Measurements from ENCODE around the gene FAM227A.

Gene FAM227A

DNA sequence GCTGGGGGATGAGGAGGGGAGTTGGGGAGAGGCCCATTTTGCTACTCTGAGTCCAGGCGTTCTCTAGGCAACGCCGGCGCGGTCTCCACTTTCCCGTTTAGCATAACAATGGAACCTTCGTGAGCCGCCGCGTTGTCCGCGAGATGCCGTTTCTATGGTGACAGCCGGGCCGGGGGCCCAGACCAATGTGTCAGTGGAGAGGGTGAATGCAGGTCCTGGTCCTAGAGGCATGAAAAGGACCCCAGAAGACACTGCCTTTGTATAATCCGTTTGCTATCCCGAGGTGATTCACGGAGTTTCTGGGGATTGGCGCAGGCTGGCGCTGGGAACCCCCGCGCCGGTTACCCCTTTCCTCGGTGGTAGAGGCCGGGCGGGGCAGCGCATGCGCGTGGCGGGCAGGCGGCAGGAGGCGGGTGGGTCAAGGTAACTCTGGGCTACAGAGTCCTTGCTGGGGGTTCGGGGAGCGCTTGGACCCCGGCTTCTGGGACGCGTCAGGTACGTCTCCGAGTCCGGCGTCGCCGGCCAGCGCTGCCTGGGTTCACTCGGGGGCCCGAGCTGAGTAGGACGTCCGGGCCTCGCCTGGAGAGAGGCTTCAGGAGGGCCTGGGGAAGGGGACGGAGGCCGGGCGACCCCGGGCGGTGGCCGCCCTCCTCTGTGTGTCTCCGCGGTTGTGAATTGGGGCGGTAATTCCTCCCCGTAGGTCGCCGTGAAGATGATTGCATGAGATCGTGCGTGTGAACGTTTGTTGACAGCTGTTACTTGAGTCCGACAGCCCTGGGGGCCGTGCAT lies at the start of gene FAM227A, which contains the start of gene CBY1:
Gene FAM227A (minus strand): TSS at position 137 of the 789 bp plus-strand sequence. CDS start 6,224 bp downstream, outside the sequence.
Gene CBY1 (plus strand): TSS at position 383 of the 789 bp plus-strand sequence. CDS start 11,417 bp downstream, outside the sequence.
- H3K36me3 ChIP-seq (ENCODE audit: control insufficient read depth, insufficient read depth, low read length): no peaks in the 10 kb centered on the region
- H3K4me3 ChIP-seq (ENCODE audit: low read depth, low read length): peak within 1 kb of the TSS; percentile 89
- H3K27me3 ChIP-seq (ENCODE audit: control insufficient read depth, insufficient read depth, low read length): no peaks in the 10 kb centered on the region
- peak within 1 kb of the TSS; percentile 99 for H3K9ac ChIP-seq (ENCODE audit: low read length)
- H3K27ac ChIP-seq (ENCODE audit: low read depth, low read length): peak within 1 kb of the TSS; percentile 100
- H3K4me1 ChIP-seq (ENCODE audit: control insufficient read depth, insufficient read depth, low read length): peaks cover 4% of the 10 kb centered on the region
- no peaks in the 10 kb centered on the region; the same call in 1 of the 2 replicates for H3K9me3 ChIP-seq (ENCODE audit: control insufficient read depth, insufficient read depth, low read depth, low read length)

DNA sequence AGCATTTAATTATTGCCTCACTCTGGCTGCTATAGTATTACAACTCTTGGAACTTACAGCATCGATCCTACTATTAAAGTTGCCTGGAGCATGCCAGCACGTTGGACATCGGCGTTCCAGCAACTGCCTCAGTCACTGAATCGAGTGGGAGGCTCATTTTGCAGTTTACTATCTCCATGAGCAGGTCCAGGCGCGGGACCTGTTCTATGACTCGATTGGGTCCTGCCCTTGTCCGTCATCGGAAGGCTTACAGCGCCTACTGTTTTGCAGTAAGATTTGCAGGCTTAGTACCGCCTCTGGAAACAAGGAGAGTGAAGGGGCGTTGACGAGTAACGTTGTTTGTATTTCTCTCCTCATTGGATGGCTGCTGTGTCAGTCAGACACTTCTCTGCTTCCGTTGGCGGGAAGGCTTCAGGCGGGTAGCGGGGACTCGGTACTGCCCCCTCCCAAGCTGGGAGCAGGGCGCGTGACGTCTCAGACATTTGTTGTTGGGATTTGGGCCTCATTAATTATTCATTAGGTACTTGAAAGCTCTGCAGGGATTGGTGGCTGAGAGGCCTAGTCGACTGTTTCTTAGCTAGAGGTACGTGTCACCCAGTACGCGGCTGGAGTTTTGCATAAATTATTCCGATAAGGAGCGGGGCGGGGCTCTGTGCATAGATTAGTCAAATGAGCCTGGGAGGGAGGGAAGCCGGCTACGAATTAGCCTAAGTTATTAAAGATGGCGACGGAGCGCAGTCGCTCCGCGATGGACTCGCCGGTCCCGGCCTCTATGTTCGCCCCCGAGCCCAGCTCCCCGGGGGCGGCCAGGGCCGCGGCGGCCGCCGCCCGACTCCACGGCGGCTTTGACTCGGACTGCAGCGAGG lies 49.3 kb upstream of the FAM227A start, which contains the start of gene GTPBP1:
Gene GTPBP1 (plus strand): TSS at position 710 of the 866 bp plus-strand sequence. CDS start 12 bp downstream, at position 722.
- H3K9ac ChIP-seq (ENCODE audit: low read length): peak within 1 kb of the TSS; percentile 77
- peaks cover 33% of the 10 kb centered on the region for H3K4me1 ChIP-seq (ENCODE audit: control insufficient read depth, insufficient read depth, low read length)
- H3K27me3 ChIP-seq (ENCODE audit: control insufficient read depth, insufficient read depth, low read length): no peaks in the 10 kb centered on the region

DNA sequence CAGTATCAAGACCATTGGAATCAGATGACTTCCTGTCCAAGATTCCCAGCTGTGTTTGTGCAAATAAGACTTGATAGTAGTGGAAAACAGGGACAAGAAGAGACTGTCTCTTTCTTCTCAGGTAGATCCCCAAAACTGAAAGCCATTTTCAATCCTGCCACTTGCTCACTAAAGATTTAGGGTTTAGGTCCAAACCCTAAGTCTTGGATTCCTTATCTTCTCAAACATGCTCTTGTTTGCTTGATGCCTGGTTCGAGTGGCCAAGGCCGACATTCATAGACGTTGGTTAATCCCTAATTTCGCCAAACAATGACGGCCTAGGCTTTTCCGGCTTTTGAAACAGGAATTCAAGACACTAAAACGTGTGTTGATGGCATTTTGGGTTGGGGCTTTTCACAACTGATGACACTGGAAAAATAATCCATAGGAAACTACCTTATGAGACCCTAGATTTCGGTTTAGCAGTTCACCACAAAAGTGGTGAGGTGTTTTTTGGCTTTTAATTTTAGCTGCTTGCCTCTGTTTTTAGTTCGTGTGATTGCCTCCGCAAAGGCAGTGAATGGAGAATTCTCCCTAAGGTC lies 48.6 kb upstream of the FAM227A start:
- peaks cover 34% of the 10 kb centered on the region for H3K4me1 ChIP-seq (ENCODE audit: control insufficient read depth, insufficient read depth, low read length)
- no peaks in the 10 kb centered on the region for H3K9me3 ChIP-seq (ENCODE audit: control insufficient read depth, insufficient read depth, low read depth, low read length)
- H3K9ac ChIP-seq (ENCODE audit: low read length): peak overlapping the region; percentile 62
- peak overlapping the region; percentile 57 for H3K27ac ChIP-seq (ENCODE audit: low read depth, low read length)
- H3K36me3 ChIP-seq (ENCODE audit: control insufficient read depth, insufficient read depth, low read length): peaks cover 5% of the 10 kb centered on the region
- no peaks in the 10 kb centered on the region for H3K27me3 ChIP-seq (ENCODE audit: control insufficient read depth, insufficient read depth, low read length)
- H3K4me3 ChIP-seq (ENCODE audit: low read depth, low read length): peak overlapping the region; percentile 56

More for the DNA sequence above, 49.3 kb upstream of the FAM227A start, which contains the start of gene GTPBP1:
- peak within 1 kb of the TSS; percentile 70 for H3K27ac ChIP-seq (ENCODE audit: low read depth, low read length)
- no peaks in the 10 kb centered on the region for H3K9me3 ChIP-seq (ENCODE audit: control insufficient read depth, insufficient read depth, low read depth, low read length)
- H3K36me3 ChIP-seq (ENCODE audit: control insufficient read depth, insufficient read depth, low read length): peaks cover 12% of the 10 kb centered on the region
- H3K4me3 ChIP-seq (ENCODE audit: low read depth, low read length): peak within 1 kb of the TSS; percentile 95

DNA sequence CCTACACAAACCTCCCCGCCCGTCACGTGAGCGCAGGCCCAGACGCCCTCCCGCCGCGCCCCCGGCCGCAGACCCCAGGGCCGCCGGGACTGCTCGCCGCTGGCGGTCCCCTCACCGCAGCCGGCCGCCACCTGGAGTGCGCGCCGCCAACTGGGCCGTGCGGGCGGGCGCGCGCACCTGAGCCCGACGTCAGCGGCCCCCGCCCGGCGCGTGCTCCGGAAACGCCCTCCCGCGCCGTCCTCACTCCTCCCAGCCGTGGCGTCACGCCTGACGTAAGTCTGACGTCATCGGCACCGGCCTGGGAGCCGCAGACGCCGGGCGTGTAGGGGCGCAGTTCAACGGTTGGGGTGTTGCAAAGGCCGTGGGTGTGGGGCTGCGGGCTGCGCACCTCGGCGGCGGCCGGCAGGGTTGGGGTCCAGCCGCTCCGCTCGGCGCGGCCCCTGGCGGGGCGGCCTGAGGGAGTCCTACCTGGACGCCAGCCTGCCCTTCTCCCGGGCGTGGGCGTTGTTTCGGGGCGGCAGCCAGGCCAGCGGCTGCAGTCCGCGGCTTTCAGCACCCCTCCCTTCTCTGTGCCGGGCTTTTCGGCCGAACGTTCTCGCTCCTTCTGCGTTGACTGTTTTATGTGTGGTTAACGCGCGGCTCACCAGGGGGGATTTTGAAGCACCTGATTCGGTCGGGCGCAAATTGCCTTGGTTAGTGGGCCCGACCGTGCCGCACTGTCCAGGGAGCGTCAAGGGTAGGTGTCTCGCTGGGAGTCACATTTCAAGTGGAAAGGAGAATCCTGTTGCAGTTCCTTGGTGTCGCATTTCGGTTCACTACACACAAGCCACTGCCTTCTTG lies 44.8 kb upstream of the FAM227A start, which contains the start of gene JOSD1:
Gene JOSD1 (minus strand): TSS at position 155 of the 840 bp plus-strand sequence. CDS start 956 bp downstream, outside the sequence.
- no peaks in the 10 kb centered on the region for H3K27me3 ChIP-seq (ENCODE audit: control insufficient read depth, insufficient read depth, low read length)
- peak within 1 kb of the TSS; percentile 98 for H3K4me3 ChIP-seq (ENCODE audit: low read depth, low read length)
- H3K36me3 ChIP-seq (ENCODE audit: control insufficient read depth, insufficient read depth, low read length): peaks cover 6% of the 10 kb centered on the region
- peak within 1 kb of the TSS; percentile 94 for H3K27ac ChIP-seq (ENCODE audit: low read depth, low read length)
- peak within 1 kb of the TSS; percentile 94 for H3K9ac ChIP-seq (ENCODE audit: low read length)
- H3K4me1 ChIP-seq (ENCODE audit: control insufficient read depth, insufficient read depth, low read length): peaks cover 39% of the 10 kb centered on the region
- H3K9me3 ChIP-seq (ENCODE audit: control insufficient read depth, insufficient read depth, low read depth, low read length): no peaks in the 10 kb centered on the region

DNA sequence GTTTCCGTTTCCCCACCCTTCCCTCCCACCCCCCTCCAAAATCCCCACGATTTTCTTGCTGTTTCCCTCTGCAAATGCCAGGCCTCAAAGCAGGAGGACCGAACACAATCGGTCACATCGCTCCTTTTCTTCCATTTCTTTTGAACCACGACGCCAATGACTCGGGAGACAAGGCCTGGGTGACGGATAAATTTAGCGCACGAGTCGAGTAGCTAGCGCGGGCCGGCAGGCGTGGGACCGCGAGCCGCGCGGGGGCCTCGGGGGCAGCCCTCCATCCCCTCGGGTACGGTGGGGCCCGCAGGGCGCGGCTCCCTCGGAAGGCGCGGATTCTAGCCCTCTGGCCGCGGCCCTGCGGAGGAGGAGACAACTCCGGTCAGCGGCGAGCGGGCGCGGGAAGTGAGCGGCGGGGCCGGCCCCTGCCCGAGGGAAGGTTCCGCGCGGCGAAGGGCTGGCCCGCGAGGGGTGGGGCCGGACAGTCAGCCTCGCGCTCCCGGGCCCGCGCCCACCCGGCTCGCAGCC lies 44.1 kb upstream of the FAM227A start:
- Histone ChIP-seq H3K27ac (ENCODE audit: low read depth, low read length) (peak overlapping the region; percentile 93; the same call in 1 of the 2 replicates), H3K9me3 (ENCODE audit: control insufficient read depth, insufficient read depth, low read depth, low read length) (no peaks in the 10 kb centered on the region), H3K9ac (ENCODE audit: low read length) (peak overlapping the region; percentile 94), H3K4me1 (ENCODE audit: control insufficient read depth, insufficient read depth, low read length) (peaks cover 39% of the 10 kb centered on the region), H3K4me3 (ENCODE audit: low read depth, low read length) (peak overlapping the region; percentile 98), H3K36me3 (ENCODE audit: control insufficient read depth, insufficient read depth, low read length) (peaks cover 6% of the 10 kb centered on the region), H3K27me3 (ENCODE audit: control insufficient read depth, insufficient read depth, low read length) (no peaks in the 10 kb centered on the region)

DNA sequence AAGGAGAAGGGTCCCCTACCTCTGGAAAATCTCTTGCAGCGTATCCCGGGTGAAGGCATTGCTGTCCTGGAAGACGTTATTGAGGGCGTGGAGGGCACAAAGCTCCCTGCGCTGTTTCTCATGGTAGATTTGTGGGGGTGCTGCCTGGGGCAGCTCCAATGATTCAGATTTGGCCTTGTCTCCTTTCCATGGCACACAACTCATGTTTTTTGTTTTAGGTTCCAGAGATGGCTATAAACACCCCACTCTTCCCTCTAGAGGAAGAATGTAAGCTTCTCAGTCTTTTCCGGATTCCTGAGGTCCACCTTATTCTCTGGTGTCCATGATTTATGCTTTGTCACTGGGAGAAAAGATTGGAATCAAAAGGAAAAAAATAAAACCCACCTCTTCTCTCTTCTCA lies 43.6 kb upstream of the FAM227A start:
- peak overlapping the region; percentile 98 for H3K4me3 ChIP-seq (ENCODE audit: low read depth, low read length)
- H3K27ac ChIP-seq (ENCODE audit: low read depth, low read length): no peak overlapping the region
- no peaks in the 10 kb centered on the region for H3K27me3 ChIP-seq (ENCODE audit: control insufficient read depth, insufficient read depth, low read length)
- H3K9me3 ChIP-seq (ENCODE audit: control insufficient read depth, insufficient read depth, low read depth, low read length): no peaks in the 10 kb centered on the region
- H3K36me3 ChIP-seq (ENCODE audit: control insufficient read depth, insufficient read depth, low read length): peaks cover 10% of the 10 kb centered on the region
- H3K4me1 ChIP-seq (ENCODE audit: control insufficient read depth, insufficient read depth, low read length): peaks cover 35% of the 10 kb centered on the region
- peak overlapping the region; percentile 94 for H3K9ac ChIP-seq (ENCODE audit: low read length)

DNA sequence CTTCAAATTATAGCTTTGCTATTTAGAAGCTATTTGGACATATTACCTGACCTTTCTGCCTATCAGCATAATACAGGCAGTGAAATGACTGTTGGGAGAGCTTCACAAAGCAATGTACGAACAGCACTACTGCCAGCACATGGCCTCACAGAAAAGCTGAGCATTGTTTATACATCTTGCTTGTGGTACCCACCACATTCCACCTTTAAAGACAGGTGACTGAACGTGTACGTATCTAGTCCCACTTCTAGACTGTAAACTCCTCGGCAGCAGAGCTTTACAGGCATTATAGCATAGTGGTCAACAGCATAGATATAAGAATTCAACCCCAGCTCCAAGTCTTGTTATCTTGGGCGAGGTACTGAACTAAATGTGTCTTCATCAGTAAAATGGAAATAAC lies 43.0 kb upstream of the FAM227A start:
- no peak overlapping the region for H3K27ac ChIP-seq (ENCODE audit: low read depth, low read length)
- no peaks in the 10 kb centered on the region for H3K27me3 ChIP-seq (ENCODE audit: control insufficient read depth, insufficient read depth, low read length)
- H3K4me1 ChIP-seq (ENCODE audit: control insufficient read depth, insufficient read depth, low read length): peaks cover 31% of the 10 kb centered on the region
- H3K36me3 ChIP-seq (ENCODE audit: control insufficient read depth, insufficient read depth, low read length): peaks cover 11% of the 10 kb centered on the region
- no peaks in the 10 kb centered on the region for H3K9me3 ChIP-seq (ENCODE audit: control insufficient read depth, insufficient read depth, low read depth, low read length)
- H3K4me3 ChIP-seq (ENCODE audit: low read depth, low read length): peak overlapping the region; percentile 98
- peak overlapping the region; percentile 94 for H3K9ac ChIP-seq (ENCODE audit: low read length)

DNA sequence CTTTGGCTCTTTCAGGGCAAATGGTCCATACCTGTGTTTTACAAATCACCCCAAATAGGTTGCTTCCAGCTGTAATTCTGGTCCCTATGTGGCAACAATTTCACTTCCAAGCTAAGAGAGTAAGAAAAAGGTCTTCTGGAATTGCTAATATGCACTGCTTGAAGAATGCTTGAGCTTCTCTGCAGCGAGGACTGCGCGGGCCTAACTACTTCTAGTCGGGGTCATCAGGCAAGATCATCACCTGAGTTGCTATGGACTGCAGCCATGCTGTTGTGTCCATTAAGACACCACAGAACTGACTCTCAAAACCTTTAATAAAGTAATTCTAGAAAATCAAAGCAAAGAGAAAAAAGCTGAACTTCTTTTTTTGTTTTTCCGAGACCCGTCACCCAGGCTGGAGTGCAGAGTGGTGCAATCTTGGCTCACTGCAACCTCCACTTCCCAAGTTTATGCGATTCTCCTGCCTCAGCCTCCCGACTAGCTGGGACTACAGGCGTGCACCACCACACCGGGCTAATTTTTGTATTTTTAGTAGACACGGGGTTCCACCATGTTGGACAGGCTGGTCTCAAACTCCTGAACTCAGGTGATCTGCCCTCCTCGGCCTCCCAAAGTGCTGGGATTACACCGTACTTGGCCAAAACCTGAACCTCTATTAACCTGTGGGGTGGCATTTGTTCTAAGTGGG lies 42.4 kb upstream of the FAM227A start:
- peaks cover 17% of the 10 kb centered on the region for H3K36me3 ChIP-seq (ENCODE audit: control insufficient read depth, insufficient read depth, low read length)
- H3K4me1 ChIP-seq (ENCODE audit: control insufficient read depth, insufficient read depth, low read length): peaks cover 31% of the 10 kb centered on the region
- H3K4me3 ChIP-seq (ENCODE audit: low read depth, low read length): peak overlapping the region; percentile 98
- no peak overlapping the region for H3K27ac ChIP-seq (ENCODE audit: low read depth, low read length)
- H3K9ac ChIP-seq (ENCODE audit: low read length): no peak overlapping the region
- no peaks in the 10 kb centered on the region for H3K27me3 ChIP-seq (ENCODE audit: control insufficient read depth, insufficient read depth, low read length)
- no peaks in the 10 kb centered on the region for H3K9me3 ChIP-seq (ENCODE audit: control insufficient read depth, insufficient read depth, low read depth, low read length)

DNA sequence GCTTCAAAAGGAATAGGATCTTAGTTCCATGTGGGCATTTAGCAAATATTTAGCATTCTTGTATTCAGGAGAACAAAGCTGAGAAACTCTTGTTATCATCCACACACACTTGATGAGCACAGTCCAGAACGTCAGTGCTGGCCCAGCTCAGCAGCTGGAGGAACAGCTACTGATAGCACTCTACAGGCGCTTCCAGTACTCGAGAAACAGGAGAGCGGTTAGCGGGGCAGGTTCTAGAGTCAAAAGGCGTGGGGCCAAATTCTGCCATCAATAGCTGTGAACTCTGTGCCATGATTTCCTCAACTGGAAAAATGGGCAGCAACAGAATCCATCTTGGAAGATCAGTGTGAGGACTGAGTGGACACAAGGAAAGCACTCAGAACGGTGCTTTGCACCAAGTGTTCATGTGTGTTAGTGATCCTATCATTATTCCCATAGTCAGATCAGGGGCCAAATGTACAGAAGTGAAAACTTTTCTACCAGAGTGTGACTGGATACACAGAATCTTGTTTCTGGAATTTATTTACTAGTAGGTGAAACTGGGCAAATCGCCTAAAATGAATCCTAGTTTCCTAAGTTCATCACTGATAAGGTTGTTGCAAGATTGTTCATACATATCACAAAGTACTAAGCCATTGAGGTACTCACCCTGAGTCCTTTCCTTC lies 41.4 kb upstream of the FAM227A start:
- Histone ChIP-seq H3K9me3 (ENCODE audit: control insufficient read depth, insufficient read depth, low read depth, low read length) (no peaks in the 10 kb centered on the region), H3K4me1 (ENCODE audit: control insufficient read depth, insufficient read depth, low read length) (peaks cover 26% of the 10 kb centered on the region), H3K4me3 (ENCODE audit: low read depth, low read length) (peak overlapping the region; percentile 98; the same call in 1 of the 2 replicates), H3K27ac (ENCODE audit: low read depth, low read length) (no peak overlapping the region), H3K27me3 (ENCODE audit: control insufficient read depth, insufficient read depth, low read length) (no peaks in the 10 kb centered on the region), H3K9ac (ENCODE audit: low read length) (no peak overlapping the region), H3K36me3 (ENCODE audit: control insufficient read depth, insufficient read depth, low read length) (peaks cover 25% of the 10 kb centered on the region)
